GM18508 (cell line): ENCODE data around the gene TBC1D22A.

Source experiments
- ATAC-seq: cut with Tn5 transposase; IDR thresholded peaks from one replicate; pipeline ENCODE4 v1.9.1; 2021; ENCODE audit warnings: moderate number of reproducible peaks; ENCODE audit not compliant: insufficient read depth, unreplicated experiment

Gene TBC1D22A

DNA sequence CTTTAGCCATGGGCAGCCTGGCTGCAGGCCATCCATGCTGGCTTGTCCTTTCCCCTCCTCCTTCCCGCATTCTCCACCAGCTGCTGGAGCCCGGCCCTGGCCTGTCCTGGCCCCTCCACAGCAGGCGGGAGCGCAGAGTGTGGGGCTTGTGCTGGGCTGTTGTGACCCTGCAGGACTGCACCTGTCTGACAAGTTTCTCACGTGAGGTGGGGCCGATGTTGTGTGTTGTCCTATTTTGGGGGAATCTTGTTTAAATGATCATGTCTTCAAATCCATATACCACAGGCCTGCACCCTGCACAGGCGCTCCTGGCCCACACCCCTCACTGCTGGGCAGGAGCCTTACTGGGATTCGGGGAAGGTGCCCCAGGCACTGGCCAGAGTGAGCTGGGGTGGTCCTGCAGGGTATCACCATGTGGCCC, 30.4 kb downstream of the TBC1D22A start:
- no peak for ATAC-seq

- ATAC-seq, result no peak
Observed at GRCh38 chr22:46793497-46793896, 31.0 kb downstream of the TBC1D22A start.

GRCh38 chr22:46794067-46794466, 31.6 kb downstream of the TBC1D22A start:
- ATAC-seq, result no peak

- ATAC-seq, result no peak
Observed at GRCh38 chr22:46794491-46794890, 32.0 kb downstream of the TBC1D22A start.

GRCh38 chr22:46795140-46795539, 32.7 kb downstream of the TBC1D22A start:
- no peak for ATAC-seq

DNA sequence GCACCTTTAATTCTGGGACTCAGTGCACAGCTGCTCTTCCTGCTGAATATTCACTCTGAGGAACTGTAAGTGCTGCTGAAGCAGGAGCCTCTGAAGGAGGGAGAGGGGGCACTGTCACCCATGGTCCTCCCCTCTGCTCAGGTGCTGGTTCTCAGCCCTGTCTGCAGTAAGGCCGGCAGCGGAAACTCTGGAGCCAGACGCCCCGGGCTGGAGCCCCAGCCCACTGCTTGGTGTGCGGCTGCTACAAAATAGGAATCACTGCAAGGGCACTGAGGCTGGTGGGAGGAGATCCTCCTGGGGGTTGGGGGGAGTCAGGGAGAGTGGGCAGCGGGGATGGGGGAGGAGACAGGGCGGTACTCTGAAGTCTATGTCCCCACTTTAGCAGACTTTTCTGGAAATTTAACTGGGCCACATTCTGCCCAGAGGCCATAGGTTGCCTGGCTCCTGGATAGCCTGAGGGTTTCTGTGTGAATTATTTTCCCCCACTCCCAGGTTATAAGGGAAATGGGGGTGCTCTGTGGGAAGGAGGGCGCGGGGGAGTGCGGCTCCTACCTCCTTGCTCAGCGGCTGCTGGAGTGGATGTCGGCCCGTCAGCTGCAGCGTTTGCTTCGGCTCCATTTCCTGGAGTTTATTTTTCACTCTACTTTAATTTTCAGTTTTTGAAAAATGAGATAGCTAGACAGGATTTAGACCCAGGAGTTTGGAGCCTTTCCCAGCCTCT, 33.6 kb downstream of the TBC1D22A start:
- no peak for ATAC-seq

DNA sequence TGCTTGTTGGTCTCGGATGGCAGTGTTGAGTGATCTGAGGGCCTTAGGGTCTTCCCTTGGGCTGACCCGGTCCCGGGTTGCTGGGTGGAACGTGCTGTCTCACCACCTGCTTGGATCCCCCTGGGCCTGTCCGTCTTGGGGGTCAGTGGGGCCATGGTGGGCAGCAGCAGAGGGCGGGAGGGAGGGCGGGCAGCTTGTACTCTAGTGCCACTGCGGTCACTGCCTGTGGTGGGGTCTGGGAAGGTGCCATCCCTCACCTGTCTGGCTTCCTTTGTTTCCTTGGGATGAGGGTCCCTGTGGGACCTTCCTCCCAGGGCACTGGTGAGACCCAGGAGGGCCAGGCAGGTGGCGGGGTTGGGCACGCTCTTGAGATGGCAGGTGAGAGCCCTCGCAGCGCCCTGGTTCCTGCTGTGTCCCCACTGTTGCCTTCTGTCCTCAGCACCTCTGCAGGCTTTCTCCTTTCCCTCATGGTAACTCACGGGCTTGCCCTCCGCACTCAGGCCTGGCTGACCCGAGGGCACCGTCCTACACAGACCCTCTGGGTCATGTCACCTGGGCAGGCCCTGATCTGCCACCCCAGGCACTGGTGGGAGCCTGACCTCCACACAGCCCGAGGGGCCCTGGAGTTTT, 34.2 kb downstream of the TBC1D22A start:
- ATAC-seq, result no peak

DNA sequence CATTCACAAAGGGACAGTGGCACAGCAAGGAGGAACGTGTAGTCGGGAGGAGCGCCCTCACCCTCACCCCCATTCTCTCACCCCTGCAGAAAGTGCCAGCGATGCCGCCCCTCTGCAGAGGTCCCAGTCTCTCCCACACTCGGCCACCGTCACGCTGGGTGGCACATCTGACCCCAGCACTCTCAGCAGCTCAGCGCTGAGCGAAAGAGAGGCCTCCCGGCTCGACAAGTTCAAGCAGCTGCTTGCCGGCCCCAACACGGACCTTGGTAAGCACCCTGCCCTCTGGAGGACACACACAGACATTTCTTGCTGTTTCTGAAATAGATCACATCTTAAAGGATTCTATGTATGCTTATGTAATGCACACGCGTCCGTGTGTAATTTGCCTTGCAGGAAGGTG, 34.9 kb downstream of the TBC1D22A start:
- no peak for ATAC-seq

- no peak for ATAC-seq
Observed at GRCh38 chr22:46798041-46798365, 35.6 kb downstream of the TBC1D22A start.

DNA sequence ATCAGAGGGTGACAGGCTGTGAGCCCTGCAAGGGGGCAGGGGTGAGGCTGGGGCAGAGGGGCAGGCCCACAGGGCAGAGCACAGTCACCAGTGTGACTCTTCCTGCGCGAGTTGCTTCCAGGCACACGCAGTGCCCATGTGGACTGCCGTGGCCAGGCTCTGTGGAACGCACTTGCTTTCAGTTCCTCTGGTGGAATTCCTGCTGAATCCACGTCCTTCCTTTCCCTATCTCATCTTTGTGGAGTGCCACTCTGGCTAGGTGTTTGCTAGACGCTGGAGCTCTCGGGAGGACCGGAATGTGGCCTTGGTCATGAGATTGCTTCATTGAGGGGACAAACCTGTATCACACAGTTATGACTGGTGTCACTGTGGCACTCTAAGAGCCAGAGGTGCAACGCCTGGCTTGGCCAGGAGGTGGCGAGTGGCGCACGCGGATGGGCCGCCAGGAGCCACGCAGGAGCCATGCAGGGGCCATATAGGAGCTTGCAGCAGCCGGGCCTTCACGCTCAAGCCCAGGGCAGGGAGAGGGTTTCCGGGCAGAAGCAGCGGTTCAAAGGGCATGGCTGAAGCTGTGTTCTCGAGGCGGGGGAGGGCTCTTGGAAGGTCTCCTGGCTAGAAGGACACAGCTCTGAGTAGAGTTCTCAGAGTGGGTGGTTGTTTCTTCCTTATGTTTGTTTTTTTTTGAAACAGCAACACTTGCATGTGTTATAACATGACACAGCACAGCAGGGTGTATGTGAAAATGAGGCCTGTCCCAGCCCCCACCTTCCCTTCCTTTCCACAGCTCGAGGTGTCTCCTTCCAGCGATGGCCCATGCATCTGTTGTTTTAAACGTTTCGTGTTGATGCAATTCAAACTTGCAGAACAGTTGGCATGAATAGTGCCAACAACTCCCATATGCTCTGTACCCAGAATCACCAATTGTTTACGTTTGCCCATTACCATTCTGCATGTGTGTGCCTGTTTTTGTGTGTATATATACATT, 36.2 kb downstream of the TBC1D22A start:
- ATAC-seq, result no peak

DNA sequence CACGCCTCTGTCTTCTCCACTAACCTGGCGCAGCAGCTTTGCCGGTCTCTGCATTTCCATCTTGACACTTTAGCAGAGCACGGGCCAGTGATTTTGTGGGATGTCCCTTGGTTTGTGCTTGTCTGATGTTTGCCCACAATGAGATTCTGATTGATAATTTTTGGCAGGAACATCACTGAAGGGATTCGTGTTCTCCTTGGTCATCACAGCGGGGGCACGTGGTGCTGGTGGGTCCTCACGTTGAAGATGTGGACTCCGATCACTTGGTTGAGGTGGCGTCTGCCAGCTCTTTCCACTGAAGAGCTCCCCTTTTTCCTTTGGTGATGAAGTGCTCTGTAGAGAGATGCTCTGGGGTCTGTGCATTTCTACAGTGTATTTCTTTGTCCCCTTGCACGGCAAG, 37.2 kb downstream of the TBC1D22A start:
- no peak for ATAC-seq

DNA sequence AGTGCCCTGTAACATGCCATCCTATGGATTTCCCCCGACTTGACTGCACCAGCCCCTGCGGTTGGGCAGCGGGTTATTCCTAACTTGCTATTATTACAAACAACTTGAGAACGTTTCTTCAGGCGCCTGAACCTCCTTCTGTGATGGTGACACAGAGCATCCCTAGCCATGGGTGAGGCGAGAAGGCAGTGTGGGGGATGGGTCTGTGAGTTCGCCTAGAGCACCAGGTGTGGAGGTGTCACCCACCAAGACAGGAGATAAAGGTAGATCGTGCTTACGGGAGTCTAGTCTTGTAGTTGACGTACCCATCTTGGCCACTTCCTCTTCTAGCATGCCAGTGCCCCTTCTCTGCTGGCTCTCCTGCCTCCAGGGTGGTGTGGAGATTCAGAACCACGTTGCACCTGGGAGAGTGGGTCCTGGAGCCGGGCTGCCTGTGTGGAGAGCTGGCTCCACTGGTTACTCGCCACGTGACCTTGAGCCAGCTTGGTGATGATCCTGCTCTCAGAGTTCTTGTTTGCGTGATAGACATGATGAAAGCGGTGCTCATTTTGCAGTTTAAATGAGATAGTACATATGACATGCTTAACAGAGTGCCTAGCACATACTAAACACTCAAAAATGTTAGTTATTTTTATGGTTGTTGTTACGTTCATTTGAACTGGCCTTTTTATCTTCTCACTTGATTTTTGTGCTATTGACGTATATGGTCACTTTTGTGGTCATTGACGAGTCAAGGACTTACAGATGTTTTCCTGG, 37.8 kb downstream of the TBC1D22A start:
- ATAC-seq, result no peak

DNA sequence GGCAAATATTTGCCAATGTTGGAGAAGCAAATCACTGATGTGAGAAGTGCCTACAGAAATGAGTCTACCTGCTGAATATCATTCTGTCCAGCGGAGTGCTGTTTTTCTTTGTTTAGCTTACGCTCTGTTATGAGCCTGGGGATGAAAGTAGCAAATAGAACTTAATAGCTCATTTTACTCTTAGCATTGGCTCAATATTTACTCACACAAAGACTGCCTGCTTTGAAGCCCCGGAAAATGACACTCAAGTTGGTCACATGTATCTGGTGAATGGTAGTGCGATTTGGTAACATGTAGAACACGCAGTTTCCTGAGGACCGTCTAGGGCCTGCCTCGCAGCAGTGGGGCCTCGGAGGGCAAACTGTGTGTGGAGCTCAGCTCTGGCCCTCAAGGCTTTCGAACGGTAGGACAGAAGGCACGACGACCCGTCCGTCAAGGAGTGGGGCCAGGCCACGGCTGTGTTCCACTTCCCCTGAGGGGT, 38.9 kb downstream of the TBC1D22A start:
- ATAC-seq, result no peak

- no peak for ATAC-seq
Observed at GRCh38 chr22:46801826-46802607, 39.6 kb downstream of the TBC1D22A start.

- no peak for ATAC-seq
Observed at GRCh38 chr22:46802608-46803027, 40.2 kb downstream of the TBC1D22A start.

GRCh38 chr22:46803031-46803880, 40.8 kb downstream of the TBC1D22A start:
- ATAC-seq, result no peak

- ATAC-seq, result no peak
Observed at GRCh38 chr22:46803936-46804335, 41.5 kb downstream of the TBC1D22A start.

DNA sequence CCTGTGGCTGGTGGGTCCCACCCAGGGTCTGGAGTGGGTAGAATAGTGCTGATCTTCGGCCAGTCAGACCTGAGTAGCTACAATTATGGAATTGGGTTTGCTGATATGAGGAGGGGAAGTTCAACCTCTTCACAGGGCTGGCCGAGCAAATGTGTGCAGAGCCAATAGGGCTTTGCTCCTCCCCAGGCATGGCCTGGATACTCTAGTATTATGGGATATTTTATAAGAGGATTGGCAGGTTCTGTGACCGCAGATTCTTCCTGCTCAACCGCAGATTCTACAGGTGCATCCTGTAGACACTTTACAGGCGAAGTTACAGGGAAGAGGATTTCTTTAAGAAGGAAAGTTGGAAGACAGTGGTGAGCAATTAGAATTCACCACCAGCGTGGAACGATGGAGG, 44.3 kb downstream of the TBC1D22A start:
- ATAC-seq, result no peak

DNA sequence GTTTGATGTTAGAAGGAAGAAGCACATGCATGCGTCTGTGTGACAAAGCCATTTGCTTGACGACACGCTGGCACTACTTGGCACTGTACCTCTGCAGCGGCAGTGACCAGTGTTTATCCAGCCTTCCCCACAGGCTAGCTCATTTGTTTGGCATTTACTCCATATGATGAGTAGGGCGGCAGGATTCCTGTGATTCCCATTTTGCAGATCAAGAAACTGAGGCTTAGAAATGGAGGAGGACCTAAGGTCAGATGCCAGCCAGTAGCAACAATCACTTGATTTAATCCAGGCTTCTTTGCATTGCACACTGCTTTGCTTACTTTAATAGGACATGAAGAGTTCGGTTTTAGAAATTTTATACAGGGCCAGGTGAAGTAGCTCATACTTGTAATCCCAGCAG, 45.0 kb downstream of the TBC1D22A start:
- ATAC-seq, result no peak
